Neural cell (in vitro differentiated cells): ENCODE measurements around the gene THAP4. TPM values are rescaled to one million over a fixed set of nuclear protein-coding genes. Genes with fewer than 3 reads are reported as not detected.

Source experiments
- H2AFZ ChIP-seq: fragments of 200-600, 300-800 bp; sonication (generic), shearing (Covaris generic); 2 replicates; pipeline ENCODE4 v1.6.0; 2014; ENCODE audit warnings: low read depth, mild to moderate bottlenecking, antibody characterized with exemption, low read length, moderate library complexity
- H3F3A ChIP-seq: fragments of 200-600 bp; shearing (Covaris generic); 2 replicates; pipeline ENCODE4 v1.6.1; 2016; ENCODE audit warnings: mild to moderate bottlenecking, moderate library complexity, mixed read lengths, antibody characterized with exemption, low read length; ENCODE audit not compliant: insufficient read depth, poor library complexity, severe bottlenecking
- H3K27ac ChIP-seq: fragments of 200-600, 300-800 bp; sonication (generic), shearing (Covaris generic); 2 replicates; pipeline ENCODE4 v1.5.1; 2014; ENCODE audit warnings: mild to moderate bottlenecking, low read length, moderate library complexity
- H3K27me3 ChIP-seq: fragments of 300-800, 200-600 bp; sonication (generic), shearing (Covaris generic); 2 replicates; pipeline ENCODE4 v1.6.0; 2014; ENCODE audit warnings: mild to moderate bottlenecking, low read depth, low read length, moderate library complexity; ENCODE audit not compliant: insufficient read depth
- H3K36me3 ChIP-seq: fragments of 300-800, 200-600 bp; sonication (generic), shearing (Covaris generic); 2 replicates; pipeline ENCODE4 v1.5.1; 2014; ENCODE audit warnings: mild to moderate bottlenecking, antibody characterized with exemption, low read length, moderate library complexity; ENCODE audit not compliant: insufficient read depth
- H3K4me2 ChIP-seq: fragments of 300-800, 200-600 bp; sonication (generic), shearing (Covaris generic); 2 replicates; pipeline ENCODE4 v1.6.0; 2014; ENCODE audit warnings: mild to moderate bottlenecking, low read length
- H3K4me3 ChIP-seq: fragments of 300-800, 200-600 bp; sonication (generic), shearing (Covaris generic); 2 replicates; pipeline ENCODE4 v1.5.1; 2014; ENCODE audit warnings: mild to moderate bottlenecking, low read length, moderate library complexity
- H3K79me2 ChIP-seq: fragments of 200-600 bp; shearing (Covaris generic); replicated peaks from 2 replicates; pipeline ENCODE4 v1.6.0; 2014; ENCODE audit warnings: mild to moderate bottlenecking, low read length, moderate library complexity; ENCODE audit not compliant: insufficient read depth
- H3K9ac ChIP-seq: fragments of 300-800, 200-600 bp; sonication (generic), shearing (Covaris generic); 2 replicates; pipeline ENCODE4 v1.6.1; 2016; ENCODE audit warnings: mild to moderate bottlenecking, low read length, mixed read lengths
- H3K9me2 ChIP-seq: fragments of 200-600 bp; shearing (Covaris generic); 2 replicates; pipeline ENCODE4 v1.6.1; 2016; ENCODE audit warnings: mild to moderate bottlenecking, low read length, mixed read lengths; ENCODE audit not compliant: insufficient read depth
- H3K9me3 ChIP-seq: fragments of 200-600, 300-800 bp; sonication (generic), shearing (Covaris generic); 2 replicates; pipeline ENCODE4 v1.6.1; 2016; ENCODE audit warnings: mild to moderate bottlenecking, mixed run types, low read length, moderate library complexity, mixed read lengths
- H4K20me1 ChIP-seq: fragments of 200-600 bp; shearing (Covaris generic); 2 replicates; pipeline ENCODE4 v1.6.1; 2016; ENCODE audit warnings: mild to moderate bottlenecking, mixed run types; ENCODE audit not compliant: insufficient read depth
- CTCF ChIP-seq: fragments of 450-650 bp; IDR thresholded peaks from 2 replicates; pipeline ENCODE4 v1.5.1; 2014; ENCODE audit warnings: antibody characterized with exemption, mild to moderate bottlenecking, moderate library complexity; ENCODE audit not compliant: poor library complexity, severe bottlenecking
- EP300 ChIP-seq: fragments of 450-650 bp; conservative IDR thresholded peaks from 2 replicates; pipeline ENCODE4 v1.6.1; 2014; ENCODE audit warnings: antibody characterized with exemption, mild to moderate bottlenecking, moderate library complexity; ENCODE audit not compliant: poor library complexity, severe bottlenecking
- EZH2 ChIP-seq: fragments of 200-600, 300-800 bp; shearing (Covaris generic), sonication (generic); IDR thresholded peaks from 2 replicates; pipeline ENCODE4 v1.6.1; 2014; ENCODE audit warnings: antibody characterized with exemption, low read length, borderline replicate concordance, mild to moderate bottlenecking; ENCODE audit not compliant: insufficient read depth, poor library complexity, severe bottlenecking
- MXI1 ChIP-seq: fragments of 450-650 bp; conservative IDR thresholded peaks from 2 replicates; pipeline ENCODE4 v1.6.1; 2014; ENCODE audit warnings: antibody characterized with exemption, mild to moderate bottlenecking; ENCODE audit not compliant: poor library complexity, severe bottlenecking
- POLR2AphosphoS5 ChIP-seq: IDR thresholded peaks from 2 replicates; pipeline ENCODE4 v1.6.1; 2012
- RAD21 ChIP-seq: fragments of 450-650 bp; conservative IDR thresholded peaks from 2 replicates; pipeline ENCODE4 v1.6.1; 2014; ENCODE audit warnings: antibody characterized with exemption, mild to moderate bottlenecking, moderate library complexity
- REST ChIP-seq: IDR thresholded peaks from 2 replicates; pipeline ENCODE4 v1.6.1; 2012; ENCODE audit warnings: borderline replicate concordance
- SMC3 ChIP-seq: fragments of 450-650 bp; conservative IDR thresholded peaks from 2 replicates; pipeline ENCODE4 v1.6.1; 2014; ENCODE audit warnings: antibody characterized with exemption, mild to moderate bottlenecking, moderate library complexity; ENCODE audit not compliant: poor library complexity
- TAF1 ChIP-seq: IDR thresholded peaks from 2 replicates; pipeline ENCODE4 v1.6.1; 2012; ENCODE audit warnings: low read depth
- polyA plus RNA-seq: library from polyadenylated mRNA; depleted of rRNA; stranded (reverse); fragments of >200 nt; gene quantifications from 2 replicates; pipeline ENCODE4 v1.2.3, GENCODE V29; 2014

The THAP4 gene
- polyA plus RNA-seq, 1 donor from 2014 or later = 30.8 TPM

GRCh38 chr2:241671457-241672240, 34.7 kb upstream of the THAP4 start:
- no peak overlapping the region for H3K4me3 ChIP-seq
- no peaks in the 10 kb centered on the region for H3F3A ChIP-seq
- H4K20me1 ChIP-seq = no peaks in the 10 kb centered on the region
- H3K9ac ChIP-seq = no peak overlapping the region
- H3K79me2 ChIP-seq = no peaks in the 10 kb centered on the region
- no peak overlapping the region for H3K4me2 ChIP-seq
- H2AFZ ChIP-seq = no peak overlapping the region
- H3K36me3 ChIP-seq = peaks cover 6% of the 10 kb centered on the region
- TF ChIP-seq MXI1 (no peak), TAF1 (no peak), REST (no peak), SMC3 (no peak), RAD21 (no peak), POLR2AphosphoS5 (no peak), EZH2 (no peak), EP300 (no peak), CTCF (no peak)
- no peaks in the 10 kb centered on the region for H3K9me2 ChIP-seq
- no peaks in the 10 kb centered on the region for H3K27me3 ChIP-seq
- no peak overlapping the region for H3K27ac ChIP-seq
- no peaks in the 10 kb centered on the region for H3K9me3 ChIP-seq

- TF ChIP-seq CTCF = no peak
- TF ChIP-seq SMC3 = no peak
- no peak for TF ChIP-seq POLR2AphosphoS5
- TF ChIP-seq TAF1 = no peak
- no peak for TF ChIP-seq MXI1
- no peak for TF ChIP-seq EP300
- TF ChIP-seq RAD21 = no peak
- no peak for TF ChIP-seq REST
- no peak for TF ChIP-seq EZH2
- H2AFZ ChIP-seq = no peak overlapping the region
- no peaks in the 10 kb centered on the region for H3K9me3 ChIP-seq
- no peak overlapping the region for H3K4me2 ChIP-seq
- H3K79me2 ChIP-seq = no peaks in the 10 kb centered on the region
- H3K9me2 ChIP-seq = no peaks in the 10 kb centered on the region
- no peak overlapping the region for H3K9ac ChIP-seq
- peaks cover 6% of the 10 kb centered on the region for H3K36me3 ChIP-seq
- H3K4me3 ChIP-seq = no peak overlapping the region
- no peaks in the 10 kb centered on the region for H3K27me3 ChIP-seq
- H3F3A ChIP-seq = no peaks in the 10 kb centered on the region
- no peak overlapping the region for H3K27ac ChIP-seq
- no peaks in the 10 kb centered on the region for H4K20me1 ChIP-seq
These were observed 33.6 kb upstream of the THAP4 start for GRCh38 chr2:241670333-241671110.
